Middle frontal gyrus (tissue), 1 donor: Measurements from ENCODE around the gene SYDE2.
"Not testable (repeated sequence)": the region's sequence is repeated elsewhere in the genome, so short reads cannot be mapped to it uniquely, and the experiment has no call there.

Experiments used
- DNase-seq: peaks from one replicate; pipeline ENCODE4 v3.0.0-alpha.2; 2015; ENCODE audit warnings: low spot score; ENCODE audit errors: extremely low spot score

Gene SYDE2

GRCh38 chr1:85171721-85172120 lies 29.1 kb downstream of the SYDE2 start:
- DNase-seq: no peak

GRCh38 chr1:85168884-85169283 lies 31.9 kb downstream of the SYDE2 start:
- no peak for DNase-seq

- no peak for DNase-seq
Observed at GRCh38 chr1:85166351-85166750, 34.5 kb downstream of the SYDE2 start.

GRCh38 chr1:85158910-85159309 lies 41.9 kb downstream of the SYDE2 start:
- DNase-seq: no peak

- no peak for DNase-seq
Observed at GRCh38 chr1:85157436-85157835, 43.4 kb downstream of the SYDE2 start.

GRCh38 chr1:85153149-85153891 lies 47.5 kb downstream of the SYDE2 start:
- no peak for DNase-seq

- DNase-seq: no peak
Observed at GRCh38 chr1:85151446-85151845, 49.4 kb downstream of the SYDE2 start.

GRCh38 chr1:85149805-85150204 lies 51.0 kb downstream of the SYDE2 start:
- DNase-seq: no peak

GRCh38 chr1:85148524-85149250 lies 52.1 kb downstream of the SYDE2 start:
- DNase-seq: no peak

GRCh38 chr1:85146972-85147359 lies 53.9 kb downstream of the SYDE2 start:
- no peak for DNase-seq

GRCh38 chr1:85146298-85146971 lies 54.4 kb downstream of the SYDE2 start:
- DNase-seq: not testable (repeated sequence)

- DNase-seq: no peak
Observed at GRCh38 chr1:85144351-85144750, 56.5 kb downstream of the SYDE2 start.

GRCh38 chr1:85142753-85143152 lies 58.1 kb downstream of the SYDE2 start:
- DNase-seq: no peak

GRCh38 chr1:85138439-85138838 lies 62.4 kb downstream of the SYDE2 start:
- not testable (repeated sequence) for DNase-seq

GRCh38 chr1:85137660-85138059 lies 63.2 kb downstream of the SYDE2 start:
- no peak for DNase-seq

GRCh38 chr1:85135392-85135798 lies 65.4 kb downstream of the SYDE2 start:
- DNase-seq: no peak

GRCh38 chr1:85134583-85135391 lies 66.0 kb downstream of the SYDE2 start:
- DNase-seq: no peak

- DNase-seq: no peak
Observed at GRCh38 chr1:85133565-85134159, 67.2 kb downstream of the SYDE2 start.

GRCh38 chr1:85132078-85132720 lies 68.6 kb downstream of the SYDE2 start:
- DNase-seq: no peak

GRCh38 chr1:85128316-85128715 lies 72.5 kb downstream of the SYDE2 start:
- no peak for DNase-seq

GRCh38 chr1:85125891-85126290 lies 74.9 kb downstream of the SYDE2 start:
- no peak for DNase-seq
